ENCODE results near the gene AMZ2. TPM values are rescaled to one million over a fixed set of nuclear protein-coding genes. Genes with fewer than 3 reads are reported as not detected.
"Not testable (repeated sequence)": the region's sequence is repeated elsewhere in the genome, so short reads cannot be mapped to it uniquely, and the experiment has no call there.

The AMZ2 gene
- total and polyA plus RNA-seq, 2 experiments from 2014 or later: 54.2 to 71.5 TPM

DNA sequence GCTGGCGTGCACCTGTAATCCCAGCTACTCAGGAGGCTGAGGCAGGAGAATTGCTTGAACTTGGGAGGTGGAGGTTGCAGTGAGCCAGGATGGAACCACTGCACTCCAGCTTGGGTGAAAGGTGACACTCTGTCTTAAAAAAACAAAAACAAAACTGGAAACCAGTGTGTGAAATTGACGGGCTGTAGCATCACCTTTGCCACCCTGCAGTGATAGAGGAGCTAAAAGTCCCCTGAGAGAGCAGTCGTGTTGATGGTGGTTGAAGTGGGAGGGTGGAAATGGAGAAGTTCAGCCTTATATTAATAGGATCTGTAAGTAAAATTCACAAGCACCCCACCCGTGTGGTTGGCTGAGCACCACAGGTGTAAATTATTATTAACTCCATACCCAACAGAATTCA lies 22.8 kb upstream of the AMZ2 start:
- not testable (repeated sequence) for H3K27me3 Mint-ChIP-seq (ENCODE audit: insufficient read depth, low read depth, poor library complexity); H3K36me3 ChIP-seq (ENCODE audit: insufficient read depth); H2AFZ ChIP-seq; H3K4me1 Mint-ChIP-seq; H4K20me1 ChIP-seq (replicated peaks; ENCODE audit: insufficient read depth); ATAC-seq; H3K9me3 Mint-ChIP-seq; H3K4me2 ChIP-seq; H3K27me3 ChIP-seq (ENCODE audit: insufficient read depth); DNase-seq (ENCODE audit: low spot score); H3K9me2 ChIP-seq (ENCODE audit: insufficient read depth); H3K4me3 Mint-ChIP-seq; H3K4me1 ChIP-seq (ENCODE audit: insufficient read depth); H3K27ac Mint-ChIP-seq; H3F3A ChIP-seq (replicated peaks; ENCODE audit: low read depth); H3K79me2 ChIP-seq (replicated peaks; ENCODE audit: insufficient read depth); H3K27ac ChIP-seq (ENCODE audit: low read depth); H3K36me3 Mint-ChIP-seq (ENCODE audit: low read depth); H3K4me3 ChIP-seq

- H3K4me2 ChIP-seq; H3K9me2 ChIP-seq (ENCODE audit: insufficient read depth); H3K4me3 Mint-ChIP-seq; H3K79me2 ChIP-seq (replicated peaks; ENCODE audit: insufficient read depth); H2AFZ ChIP-seq; H3K4me1 Mint-ChIP-seq; H3K27me3 ChIP-seq (ENCODE audit: insufficient read depth); H3K9me3 Mint-ChIP-seq; H3K27ac Mint-ChIP-seq; ATAC-seq; H3K4me3 ChIP-seq; H3K27me3 Mint-ChIP-seq (ENCODE audit: insufficient read depth, low read depth, poor library complexity); DNase-seq (ENCODE audit: low spot score); H3K36me3 ChIP-seq (ENCODE audit: insufficient read depth); H3K36me3 Mint-ChIP-seq (ENCODE audit: low read depth); H3F3A ChIP-seq (replicated peaks; ENCODE audit: low read depth); H3K4me1 ChIP-seq (ENCODE audit: insufficient read depth); H3K27ac ChIP-seq (ENCODE audit: low read depth); H4K20me1 ChIP-seq (replicated peaks; ENCODE audit: insufficient read depth): not testable (repeated sequence)
These were observed 19.7 kb upstream of the AMZ2 start for GRCh38 chr17:68228039-68228680.

- no peaks in the 10 kb centered on the region for H3K4me1 ChIP-seq (ENCODE audit: insufficient read depth)
- no peaks in the 10 kb centered on the region for H4K20me1 ChIP-seq (replicated peaks; ENCODE audit: insufficient read depth)
- H3K9me2 ChIP-seq (ENCODE audit: insufficient read depth): no peaks in the 10 kb centered on the region
- 0 out of 2 replicates have a peak overlapping the region, but pooled peaks have one; percentile 19 for H3K27ac ChIP-seq (ENCODE audit: low read depth)
- H3K4me2 ChIP-seq: no peak overlapping the region
- peaks cover 5% of the 10 kb centered on the region; the same call in 2 of the 3 replicates for H3K36me3 Mint-ChIP-seq (ENCODE audit: low read depth)
- no peak overlapping the region for H3K4me3 ChIP-seq
- ATAC-seq: peak; percentile 54
- no peaks in the 10 kb centered on the region for H3F3A ChIP-seq (replicated peaks; ENCODE audit: low read depth)
- H3K4me3 Mint-ChIP-seq: no peak overlapping the region
- H3K4me1 Mint-ChIP-seq: peaks cover 5% of the 10 kb centered on the region; the same call in 1 of the 3 replicates
- H2AFZ ChIP-seq: no peak overlapping the region
- H3K79me2 ChIP-seq (replicated peaks; ENCODE audit: insufficient read depth): no peaks in the 10 kb centered on the region
- no peaks in the 10 kb centered on the region; the same call in 2 of the 3 replicates for H3K9me3 Mint-ChIP-seq
- H3K27me3 ChIP-seq (ENCODE audit: insufficient read depth): no peaks in the 10 kb centered on the region
- no peak for DNase-seq (ENCODE audit: low spot score)
- no peaks in the 10 kb centered on the region for H3K27me3 Mint-ChIP-seq (ENCODE audit: insufficient read depth, low read depth, poor library complexity)
- no peaks in the 10 kb centered on the region for H3K36me3 ChIP-seq (ENCODE audit: insufficient read depth)
- H3K27ac Mint-ChIP-seq: peak overlapping the region; percentile 43; the same call in 1 of the 2 replicates
- no peak for TF ChIP-seq EZH2 (IDR thresholded peaks at IDR 0.05; ENCODE audit: low read depth, unreplicated experiment)
- no peak for TF ChIP-seq EZH2phosphoT487 (IDR thresholded peaks at IDR 0.05; ENCODE audit: unreplicated experiment)
- TF ChIP-seq, protein P1, sequence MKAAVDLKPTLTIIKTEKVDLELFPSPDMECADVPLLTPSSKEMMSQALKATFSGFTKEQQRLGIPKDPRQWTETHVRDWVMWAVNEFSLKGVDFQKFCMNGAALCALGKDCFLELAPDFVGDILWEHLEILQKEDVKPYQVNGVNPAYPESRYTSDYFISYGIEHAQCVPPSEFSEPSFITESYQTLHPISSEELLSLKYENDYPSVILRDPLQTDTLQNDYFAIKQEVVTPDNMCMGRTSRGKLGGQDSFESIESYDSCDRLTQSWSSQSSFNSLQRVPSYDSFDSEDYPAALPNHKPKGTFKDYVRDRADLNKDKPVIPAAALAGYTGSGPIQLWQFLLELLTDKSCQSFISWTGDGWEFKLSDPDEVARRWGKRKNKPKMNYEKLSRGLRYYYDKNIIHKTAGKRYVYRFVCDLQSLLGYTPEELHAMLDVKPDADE (IDR thresholded peaks at IDR 0.05): no peak
- TF ChIP-seq STAT1 (IDR thresholded peaks at IDR 0.05; ENCODE audit: unreplicated experiment): no peak
- TF ChIP-seq JUNB (IDR thresholded peaks at IDR 0.05; ENCODE audit: unreplicated experiment): no peak
- TF ChIP-seq ZNF331 (CRISPR knock-in tag; IDR thresholded peaks at IDR 0.05; ENCODE audit: low read depth): no peak
- TF ChIP-seq CTCF (conservative IDR thresholded peaks at IDR 0.05; ENCODE audit: low read depth in 2 of 2): no peak
- no peak for TF ChIP-seq ZNF114 (CRISPR knock-in tag; IDR thresholded peaks at IDR 0.05)
- no peak for TF ChIP-seq POLR2AphosphoS5 (IDR thresholded peaks at IDR 0.05; ENCODE audit: low read depth)
- TF ChIP-seq, protein P2, sequence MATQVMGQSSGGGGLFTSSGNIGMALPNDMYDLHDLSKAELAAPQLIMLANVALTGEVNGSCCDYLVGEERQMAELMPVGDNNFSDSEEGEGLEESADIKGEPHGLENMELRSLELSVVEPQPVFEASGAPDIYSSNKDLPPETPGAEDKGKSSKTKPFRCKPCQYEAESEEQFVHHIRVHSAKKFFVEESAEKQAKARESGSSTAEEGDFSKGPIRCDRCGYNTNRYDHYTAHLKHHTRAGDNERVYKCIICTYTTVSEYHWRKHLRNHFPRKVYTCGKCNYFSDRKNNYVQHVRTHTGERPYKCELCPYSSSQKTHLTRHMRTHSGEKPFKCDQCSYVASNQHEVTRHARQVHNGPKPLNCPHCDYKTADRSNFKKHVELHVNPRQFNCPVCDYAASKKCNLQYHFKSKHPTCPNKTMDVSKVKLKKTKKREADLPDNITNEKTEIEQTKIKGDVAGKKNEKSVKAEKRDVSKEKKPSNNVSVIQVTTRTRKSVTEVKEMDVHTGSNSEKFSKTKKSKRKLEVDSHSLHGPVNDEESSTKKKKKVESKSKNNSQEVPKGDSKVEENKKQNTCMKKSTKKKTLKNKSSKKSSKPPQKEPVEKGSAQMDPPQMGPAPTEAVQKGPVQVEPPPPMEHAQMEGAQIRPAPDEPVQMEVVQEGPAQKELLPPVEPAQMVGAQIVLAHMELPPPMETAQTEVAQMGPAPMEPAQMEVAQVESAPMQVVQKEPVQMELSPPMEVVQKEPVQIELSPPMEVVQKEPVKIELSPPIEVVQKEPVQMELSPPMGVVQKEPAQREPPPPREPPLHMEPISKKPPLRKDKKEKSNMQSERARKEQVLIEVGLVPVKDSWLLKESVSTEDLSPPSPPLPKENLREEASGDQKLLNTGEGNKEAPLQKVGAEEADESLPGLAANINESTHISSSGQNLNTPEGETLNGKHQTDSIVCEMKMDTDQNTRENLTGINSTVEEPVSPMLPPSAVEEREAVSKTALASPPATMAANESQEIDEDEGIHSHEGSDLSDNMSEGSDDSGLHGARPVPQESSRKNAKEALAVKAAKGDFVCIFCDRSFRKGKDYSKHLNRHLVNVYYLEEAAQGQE (IDR thresholded peaks at IDR 0.05; ENCODE audit: unreplicated experiment): no peak
- TF ChIP-seq CREB1 (CRISPR knock-in tag; IDR thresholded peaks at IDR 0.05; ENCODE audit: low read depth): no peak
- no peak for TF ChIP-seq NANOG (IDR thresholded peaks at IDR 0.05; ENCODE audit: borderline replicate concordance)
These were observed 18.8 kb upstream of the AMZ2 start for GRCh38 chr17:68228817-68229570.

All from GM23338 (cell line).